ENCODE measurements around the gene ABCA4. TPM values are rescaled to one million over a fixed set of nuclear protein-coding genes. Genes with fewer than 3 reads are reported as not detected.

ABCA4 gene
- total RNA-seq, 1 experiment from 2014 or later = 0.09 TPM

DNA sequence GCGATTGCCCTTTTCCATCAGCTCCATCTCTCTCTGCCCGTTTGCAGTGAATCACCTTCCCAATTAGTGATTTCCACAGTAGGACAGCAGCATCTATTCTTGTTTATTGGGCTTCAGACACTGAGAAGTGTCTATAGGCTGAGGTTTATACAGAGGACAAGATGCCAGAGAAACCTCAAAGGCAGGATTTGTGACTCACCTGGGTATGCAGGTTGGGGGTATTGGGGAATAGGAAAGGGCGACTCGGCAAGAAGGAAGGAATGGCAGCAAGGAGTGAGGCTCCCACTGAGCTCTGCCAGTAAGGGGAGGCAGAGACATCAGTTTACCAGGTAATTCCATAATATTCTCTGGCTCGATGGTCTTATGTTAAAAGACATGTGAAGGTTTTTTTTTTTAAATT, 25.3 kb upstream of the ABCA4 start:
- ChIA-PET POLR2A (no interaction called here), CTCF (interaction anchor here (1.7 kb wide), 1 partner anchor 85 kb away, joined by 5 read pairs; no protein-coding TSS in a partner anchor)
- Mint-ChIP-seq H3K4me3 (no peak overlapping the region), H3K27ac (no peak overlapping the region), H3K36me3 (no peaks in the 10 kb centered on the region), H3K27me3 (ENCODE audit: low read depth) (no peaks in the 10 kb centered on the region), H3K4me1 (peaks cover 22% of the 10 kb centered on the region), H3K9me3 (no peaks in the 10 kb centered on the region)
- peak; percentile 26; the same call in 1 of the 2 replicates for ATAC-seq
- no peak for TF ChIP-seq E2F1 (CRISPR knock-in tag; IDR thresholded peaks at IDR 0.05)
- TF ChIP-seq ZNF423 (CRISPR knock-in tag; IDR thresholded peaks at IDR 0.05) = no peak
- no peak for TF ChIP-seq FOXJ3 (CRISPR knock-in tag; IDR thresholded peaks at IDR 0.05; ENCODE audit: borderline replicate concordance)
- DNase-seq (ENCODE audit: low spot score) = no peak

GRCh38 chr1:94144836-94145235, 23.9 kb upstream of the ABCA4 start:
- TF ChIP-seq, protein P1, sequence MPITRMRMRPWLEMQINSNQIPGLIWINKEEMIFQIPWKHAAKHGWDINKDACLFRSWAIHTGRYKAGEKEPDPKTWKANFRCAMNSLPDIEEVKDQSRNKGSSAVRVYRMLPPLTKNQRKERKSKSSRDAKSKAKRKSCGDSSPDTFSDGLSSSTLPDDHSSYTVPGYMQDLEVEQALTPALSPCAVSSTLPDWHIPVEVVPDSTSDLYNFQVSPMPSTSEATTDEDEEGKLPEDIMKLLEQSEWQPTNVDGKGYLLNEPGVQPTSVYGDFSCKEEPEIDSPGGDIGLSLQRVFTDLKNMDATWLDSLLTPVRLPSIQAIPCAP (CRISPR knock-in tag; IDR thresholded peaks at IDR 0.05) = no peak
- TF ChIP-seq ZNF532 (CRISPR knock-in tag; IDR thresholded peaks at IDR 0.05; ENCODE audit: borderline replicate concordance) (no peak), PRRX2 (CRISPR knock-in tag; IDR thresholded peaks at IDR 0.05) (no peak), ELF4 (CRISPR knock-in tag; IDR thresholded peaks at IDR 0.05; ENCODE audit: low read depth) (no peak), FOXP4 (CRISPR knock-in tag; IDR thresholded peaks at IDR 0.05) (no peak), ARID4B (CRISPR knock-in tag; IDR thresholded peaks at IDR 0.05; ENCODE audit: borderline replicate concordance) (no peak)
- TF ChIP-seq, protein P2, sequence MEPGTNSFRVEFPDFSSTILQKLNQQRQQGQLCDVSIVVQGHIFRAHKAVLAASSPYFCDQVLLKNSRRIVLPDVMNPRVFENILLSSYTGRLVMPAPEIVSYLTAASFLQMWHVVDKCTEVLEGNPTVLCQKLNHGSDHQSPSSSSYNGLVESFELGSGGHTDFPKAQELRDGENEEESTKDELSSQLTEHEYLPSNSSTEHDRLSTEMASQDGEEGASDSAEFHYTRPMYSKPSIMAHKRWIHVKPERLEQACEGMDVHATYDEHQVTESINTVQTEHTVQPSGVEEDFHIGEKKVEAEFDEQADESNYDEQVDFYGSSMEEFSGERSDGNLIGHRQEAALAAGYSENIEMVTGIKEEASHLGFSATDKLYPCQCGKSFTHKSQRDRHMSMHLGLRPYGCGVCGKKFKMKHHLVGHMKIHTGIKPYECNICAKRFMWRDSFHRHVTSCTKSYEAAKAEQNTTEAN (CRISPR knock-in tag; IDR thresholded peaks at IDR 0.05) = no peak
- TF ChIP-seq, protein P3, sequence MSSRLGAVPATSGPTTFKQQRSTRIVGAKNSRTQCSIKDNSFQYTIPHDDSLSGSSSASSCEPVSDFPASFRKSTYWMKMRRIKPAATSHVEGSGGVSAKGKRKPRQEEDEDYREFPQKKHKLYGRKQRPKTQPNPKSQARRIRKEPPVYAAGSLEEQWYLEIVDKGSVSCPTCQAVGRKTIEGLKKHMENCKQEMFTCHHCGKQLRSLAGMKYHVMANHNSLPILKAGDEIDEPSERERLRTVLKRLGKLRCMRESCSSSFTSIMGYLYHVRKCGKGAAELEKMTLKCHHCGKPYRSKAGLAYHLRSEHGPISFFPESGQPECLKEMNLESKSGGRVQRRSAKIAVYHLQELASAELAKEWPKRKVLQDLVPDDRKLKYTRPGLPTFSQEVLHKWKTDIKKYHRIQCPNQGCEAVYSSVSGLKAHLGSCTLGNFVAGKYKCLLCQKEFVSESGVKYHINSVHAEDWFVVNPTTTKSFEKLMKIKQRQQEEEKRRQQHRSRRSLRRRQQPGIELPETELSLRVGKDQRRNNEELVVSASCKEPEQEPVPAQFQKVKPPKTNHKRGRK (CRISPR knock-in tag; IDR thresholded peaks at IDR 0.05; ENCODE audit: borderline replicate concordance) = no peak
- no peaks in the 10 kb centered on the region for H3K36me3 Mint-ChIP-seq
- H3K9me3 Mint-ChIP-seq = no peaks in the 10 kb centered on the region
- ChIA-PET CTCF (no interaction called here), POLR2A (no interaction called here)
- H3K4me3 Mint-ChIP-seq = no peak overlapping the region
- DNase-seq (ENCODE audit: low spot score) (no peak), ATAC-seq (no peak)
- H3K27me3 Mint-ChIP-seq (ENCODE audit: low read depth) = no peaks in the 10 kb centered on the region
- H3K4me1 Mint-ChIP-seq = peaks cover 22% of the 10 kb centered on the region
- no peak overlapping the region for H3K27ac Mint-ChIP-seq

All from WTC11 (cell line).